HCT116 (cell line): Measurements from ENCODE around the gene RPL7L1. TPM values are rescaled to one million over a fixed set of nuclear protein-coding genes. Genes with fewer than 3 reads are reported as not detected.

ENCODE experiments used
- ATAC-seq: fragments of 200-7000 bp; cut with Tn5 transposase; 2 replicates; pipeline ENCODE4 v1.9.1; 2020; ENCODE audit warnings: mild to moderate bottlenecking, moderate library complexity
- BruUV-seq: library from RNA; stranded (reverse); fragments of 400-500 nt; replicated peaks from 2 replicates; lab custom pipeline; 2021; lab: Mats Ljungman, UMichigan
- CTCF ChIA-PET: fragments of 300-600 bp; sonication (Branson Sonifier 250); formaldehyde crosslinking; loops from one replicate; lab custom pipeline; 2021; ENCODE audit warnings: antibody characterized with exemption; lab: Charles Lee
- POLR2A ChIA-PET: fragments of 300-600, 350-600 bp; sonication (Branson Sonifier 250); formaldehyde crosslinking; loops from one replicate; lab custom pipeline; 2021; ENCODE audit warnings: antibody characterized with exemption; lab: Charles Lee
- RAD21 ChIA-PET, 2 experiments: fragments of 300-600 bp; sonication (Branson Sonifier 250); formaldehyde crosslinking; loops; one replicate each; lab custom pipeline; 2023; ENCODE audit warnings: low total read pairs in 2 of 2; ENCODE audit not compliant: uncharacterized antibody in 2 of 2, unreplicated experiment in 2 of 2, low non-redundant PET in 1 of 2; lab: Charles Lee
- DNase-seq: peaks from one replicate; pipeline ENCODE4 v3.0.0-alpha.2; 2010; ENCODE audit warnings: low read depth, low spot score
- H2AFZ ChIP-seq: fragments of 200-600 bp; shearing (Covaris generic), sonication (generic); 2 replicates; pipeline ENCODE4 v1.6.1; 2017; ENCODE audit warnings: low read depth, mixed run types, mixed read lengths, antibody characterized with exemption, low read length; ENCODE audit not compliant: poor library complexity, severe bottlenecking
- H3K27ac ChIP-seq: 2 replicates; pipeline ENCODE4 v1.5.1; 2012; ENCODE audit warnings: low read depth, low read length
- H3K27me3 ChIP-seq: fragments of 200-600 bp; sonication (generic); 2 replicates; pipeline ENCODE4 v1.6.1; 2016; ENCODE audit warnings: mixed run types, low read length, mixed read lengths; ENCODE audit not compliant: insufficient read depth
- H3K36me3 ChIP-seq, 2 experiments: fragments of 200-500 bp in 1 of 2; fragments of 200-600 bp in 1 of 2; sonication (Bioruptor generic) in 1 of 2; sonication (generic) in 1 of 2; 2 replicates each; pipeline versions ENCODE4 v1.5.1 to v1.6.1; 2014 to 2016; ENCODE audit warnings: low read length in 2 of 2, inconsistent platforms in 1 of 2, mixed read lengths in 1 of 2, mixed run types in 1 of 2; ENCODE audit not compliant: insufficient read depth in 2 of 2, control insufficient read depth in 1 of 2
- H3K4me1 ChIP-seq, 2 experiments: fragments of 200-600 bp in 1 of 2; sonication (generic) in 1 of 2; 2 replicates each; pipeline versions ENCODE4 v1.5.1 to v1.6.1; 2012 to 2017; ENCODE audit warnings: low read length in 2 of 2, inconsistent platforms in 1 of 2, mild to moderate bottlenecking in 1 of 2, mixed read lengths in 1 of 2, mixed run types in 1 of 2, moderate library complexity in 1 of 2; ENCODE audit not compliant: insufficient read depth in 2 of 2, control insufficient read depth in 1 of 2
- H3K4me2 ChIP-seq: fragments of 200-600 bp; sonication (generic); 2 replicates; pipeline ENCODE4 v1.6.1; 2017; ENCODE audit warnings: mixed run types, low read length, mixed read lengths
- H3K4me3 ChIP-seq, 2 experiments: fragments of 200-600 bp in 1 of 2; sonication (generic) in 1 of 2; replicated peaks in 1 of 2; 2 replicates each; pipeline ENCODE4 v1.5.1; 2011 to 2016; ENCODE audit warnings: low read length in 2 of 2, control low read depth in 1 of 2, low read depth in 1 of 2, mild to moderate bottlenecking in 1 of 2, mixed read lengths in 1 of 2, mixed run types in 1 of 2
- H3K79me2 ChIP-seq: fragments of 200-600 bp; sonication (generic); 2 replicates; pipeline ENCODE4 v1.6.1; 2017; ENCODE audit warnings: mild to moderate bottlenecking, mixed run types, low read length, moderate library complexity, mixed read lengths; ENCODE audit not compliant: insufficient read depth
- H3K9ac ChIP-seq: fragments of 200-600 bp; sonication (generic); 2 replicates; pipeline ENCODE4 v1.6.1; 2016; ENCODE audit warnings: low read length, mixed read lengths
- H3K9me2 ChIP-seq: fragments of 200-600 bp; sonication (generic), shearing (Covaris generic); 2 replicates; pipeline ENCODE4 v1.6.1; 2017; ENCODE audit warnings: mixed run types, mild to moderate bottlenecking, moderate library complexity; ENCODE audit not compliant: insufficient read depth
- H3K9me3 ChIP-seq, 2 experiments: fragments of 200-500 bp in 1 of 2; fragments of 200-600 bp in 1 of 2; sonication (Bioruptor generic) in 1 of 2; sonication (generic) in 1 of 2; 2 replicates each; pipeline ENCODE4 v1.6.1; 2014 to 2017; ENCODE audit warnings: low read length in 2 of 2, mixed read lengths in 2 of 2, inconsistent platforms in 1 of 2, low read depth in 1 of 2, mild to moderate bottlenecking in 1 of 2, mixed run types in 1 of 2, moderate library complexity in 1 of 2; ENCODE audit not compliant: control insufficient read depth in 1 of 2, insufficient read depth in 1 of 2
- H4K20me1 ChIP-seq: fragments of 200-600 bp; sonication (generic), shearing (Covaris generic); 2 replicates; pipeline ENCODE4 v1.6.1; 2017; ENCODE audit warnings: mixed run types, mild to moderate bottlenecking, moderate library complexity; ENCODE audit not compliant: insufficient read depth
- CEBPB ChIP-seq: IDR thresholded peaks from 2 replicates; pipeline ENCODE4 v1.6.1; 2012; ENCODE audit warnings: low read depth
- EGR1 ChIP-seq: IDR thresholded peaks from 2 replicates; pipeline ENCODE4 v1.6.1; 2012; ENCODE audit warnings: low read depth
- EZH2 ChIP-seq: fragments of 200-600 bp; sonication (generic); IDR thresholded peaks from 2 replicates; pipeline ENCODE4 v1.6.1; 2017; ENCODE audit warnings: antibody characterized with exemption, mixed run types
- EZH2phosphoT487 ChIP-seq: fragments of 200-600 bp; IDR thresholded peaks from 2 replicates; pipeline ENCODE4 v1.6.1; 2018; ENCODE audit warnings: antibody characterized with exemption, borderline replicate concordance
- JUND ChIP-seq: IDR thresholded peaks from 2 replicates; pipeline ENCODE4 v1.6.1; 2012
- POLR2A ChIP-seq: IDR thresholded peaks from 2 replicates; pipeline ENCODE4 v1.7.0; 2011; ENCODE audit warnings: borderline replicate concordance; ENCODE audit not compliant: insufficient read depth, insufficient read length; ENCODE audit errors: extremely low read depth
- POLR2AphosphoS5 ChIP-seq: IDR thresholded peaks from 2 replicates; pipeline ENCODE4 v1.6.1; 2011; ENCODE audit warnings: mild to moderate bottlenecking, low read depth, low read length, moderate library complexity
- RAD21 ChIP-seq: IDR thresholded peaks from 2 replicates; pipeline ENCODE4 v1.6.1; 2012; ENCODE audit warnings: low read depth, mild to moderate bottlenecking
- SIN3A ChIP-seq: IDR thresholded peaks from 2 replicates; pipeline ENCODE4 v1.6.1; 2012; ENCODE audit warnings: low read depth
- SRF ChIP-seq: IDR thresholded peaks from 2 replicates; pipeline ENCODE4 v1.6.1; 2012; ENCODE audit warnings: low read depth
- ZFX ChIP-seq: fragments of 450-650 bp; IDR thresholded peaks from 2 replicates; pipeline ENCODE4 v1.6.1; 2017
- intact Hi-C: fragments of 100-400 bp; cut with micrococcal nuclease; formaldehyde crosslinking; loops from 2 replicates; pipeline ENCODE4 v1.10.0; 2022
- total RNA-seq: library from RNA; stranded (reverse); gene quantifications from one replicate; pipeline ENCODE4 v1.2.1, GENCODE V29; 2021; ENCODE audit not compliant: unreplicated experiment
- TF ChIP-seq, protein P1 (sequence below): IDR thresholded peaks from 2 replicates; pipeline ENCODE4 v1.6.1; 2012
- TF ChIP-seq, protein P2 (sequence below): IDR thresholded peaks from 2 replicates; pipeline ENCODE4 v1.6.1; 2011; ENCODE audit warnings: mild to moderate bottlenecking, low read length, moderate library complexity; ENCODE audit not compliant: insufficient replicate concordance; ENCODE audit errors: extremely low read depth
- TF ChIP-seq, protein P3 (sequence below), 3 experiments: fragments of 200-600 bp in 1 of 3; sonication (generic) in 1 of 3; IDR thresholded peaks in 2 of 3; conservative IDR thresholded peaks in 1 of 3; 2 replicates each; pipeline ENCODE4 v1.5.1; 2012 to 2017; ENCODE audit warnings: low read depth in 2 of 3, low read length in 2 of 3, antibody characterized with exemption in 1 of 3, borderline replicate concordance in 1 of 3, control low read depth in 1 of 3, mild to moderate bottlenecking in 1 of 3, mixed read lengths in 1 of 3, mixed run types in 1 of 3, moderate library complexity in 1 of 3; ENCODE audit not compliant: insufficient read depth in 1 of 3
- TF ChIP-seq, protein P4 (sequence below): IDR thresholded peaks from 2 replicates; pipeline ENCODE4 v1.6.1; 2012; ENCODE audit warnings: low read depth

RPL7L1 gene
- total RNA-seq, 1 experiment from 2014 or later: 125 TPM

DNA sequence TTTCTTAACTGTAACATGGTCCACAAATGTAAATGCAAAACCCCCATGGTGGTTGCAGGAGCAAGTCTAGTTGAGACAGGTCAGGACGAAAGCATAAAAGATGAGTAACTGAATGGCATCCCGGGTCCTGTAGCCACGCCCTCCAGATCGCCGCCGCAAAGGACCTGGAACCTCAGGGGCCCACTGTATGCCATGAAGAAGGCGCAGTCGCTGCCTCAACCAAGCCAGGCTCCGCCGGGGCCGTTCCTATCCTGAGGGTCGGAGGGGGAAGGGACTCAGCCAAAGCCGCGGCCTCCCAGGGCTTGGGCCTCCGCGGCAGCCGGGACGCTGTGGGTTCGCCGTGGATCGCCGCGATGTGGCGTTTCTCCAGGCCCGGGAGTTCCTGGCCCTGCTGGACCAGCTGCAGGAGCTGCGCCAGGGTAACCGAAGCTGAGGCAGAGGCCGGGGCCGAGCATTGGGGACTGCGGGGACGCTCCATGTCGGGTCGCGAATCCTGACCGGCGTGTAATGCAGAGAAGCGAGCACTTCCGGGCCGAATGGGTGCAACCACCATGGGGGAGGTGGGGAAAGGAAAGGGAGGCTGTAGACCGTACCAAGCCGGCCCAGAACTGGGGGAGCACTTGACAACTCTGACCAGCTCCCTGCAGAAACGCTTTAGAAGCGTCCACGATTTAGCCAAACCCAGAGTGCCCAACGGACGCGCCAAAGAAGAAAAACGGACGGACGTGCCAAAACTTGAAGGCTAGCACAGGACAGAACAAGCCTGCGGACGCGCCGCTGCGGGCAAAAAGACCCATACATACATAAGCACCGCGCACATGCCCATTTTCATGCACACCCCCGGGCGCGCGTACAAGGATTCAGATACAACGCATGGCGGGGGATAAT is 11.1 kb downstream of the RPL7L1 start (continued):
- TF ChIP-seq, protein P1, sequence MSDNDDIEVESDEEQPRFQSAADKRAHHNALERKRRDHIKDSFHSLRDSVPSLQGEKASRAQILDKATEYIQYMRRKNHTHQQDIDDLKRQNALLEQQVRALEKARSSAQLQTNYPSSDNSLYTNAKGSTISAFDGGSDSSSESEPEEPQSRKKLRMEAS: peak; percentile 87
- TF ChIP-seq, protein P2, sequence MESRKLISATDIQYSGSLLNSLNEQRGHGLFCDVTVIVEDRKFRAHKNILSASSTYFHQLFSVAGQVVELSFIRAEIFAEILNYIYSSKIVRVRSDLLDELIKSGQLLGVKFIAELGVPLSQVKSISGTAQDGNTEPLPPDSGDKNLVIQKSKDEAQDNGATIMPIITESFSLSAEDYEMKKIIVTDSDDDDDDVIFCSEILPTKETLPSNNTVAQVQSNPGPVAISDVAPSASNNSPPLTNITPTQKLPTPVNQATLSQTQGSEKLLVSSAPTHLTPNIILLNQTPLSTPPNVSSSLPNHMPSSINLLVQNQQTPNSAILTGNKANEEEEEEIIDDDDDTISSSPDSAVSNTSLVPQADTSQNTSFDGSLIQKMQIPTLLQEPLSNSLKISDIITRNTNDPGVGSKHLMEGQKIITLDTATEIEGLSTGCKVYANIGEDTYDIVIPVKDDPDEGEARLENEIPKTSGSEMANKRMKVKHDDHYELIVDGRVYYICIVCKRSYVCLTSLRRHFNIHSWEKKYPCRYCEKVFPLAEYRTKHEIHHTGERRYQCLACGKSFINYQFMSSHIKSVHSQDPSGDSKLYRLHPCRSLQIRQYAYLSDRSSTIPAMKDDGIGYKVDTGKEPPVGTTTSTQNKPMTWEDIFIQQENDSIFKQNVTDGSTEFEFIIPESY: no peak
- TF ChIP-seq SIN3A: peak; percentile 88

DNA sequence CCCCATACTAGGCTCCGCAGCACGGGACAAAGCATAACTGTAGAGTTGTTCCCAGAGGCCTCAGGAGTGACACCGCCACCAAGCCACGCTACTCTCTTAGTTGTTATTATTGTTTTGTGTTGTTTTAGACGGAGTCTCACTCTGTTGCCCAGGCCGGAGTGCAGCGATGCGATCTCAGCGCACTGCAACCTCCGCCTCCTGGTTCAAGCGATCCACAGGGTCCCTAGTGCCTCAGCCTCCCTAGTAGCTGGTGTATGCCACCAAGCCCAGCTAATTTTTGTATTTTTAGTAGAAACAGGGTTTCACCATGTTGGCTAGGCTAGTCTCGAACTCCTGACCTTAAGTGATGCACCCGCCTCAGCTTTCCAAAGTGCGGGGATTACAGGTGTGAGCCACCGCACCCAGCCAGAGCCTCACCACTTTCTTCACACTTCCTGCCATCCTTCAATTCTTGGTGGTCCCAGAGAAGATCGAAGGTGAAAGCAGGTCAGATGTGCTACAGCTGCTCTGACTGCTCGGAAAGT is 11.8 kb downstream of the RPL7L1 start:
- H3K27ac ChIP-seq: peak overlapping the region; percentile 98
- no peak for ATAC-seq
- no peak for TF ChIP-seq RAD21
- TF ChIP-seq, protein P3, sequence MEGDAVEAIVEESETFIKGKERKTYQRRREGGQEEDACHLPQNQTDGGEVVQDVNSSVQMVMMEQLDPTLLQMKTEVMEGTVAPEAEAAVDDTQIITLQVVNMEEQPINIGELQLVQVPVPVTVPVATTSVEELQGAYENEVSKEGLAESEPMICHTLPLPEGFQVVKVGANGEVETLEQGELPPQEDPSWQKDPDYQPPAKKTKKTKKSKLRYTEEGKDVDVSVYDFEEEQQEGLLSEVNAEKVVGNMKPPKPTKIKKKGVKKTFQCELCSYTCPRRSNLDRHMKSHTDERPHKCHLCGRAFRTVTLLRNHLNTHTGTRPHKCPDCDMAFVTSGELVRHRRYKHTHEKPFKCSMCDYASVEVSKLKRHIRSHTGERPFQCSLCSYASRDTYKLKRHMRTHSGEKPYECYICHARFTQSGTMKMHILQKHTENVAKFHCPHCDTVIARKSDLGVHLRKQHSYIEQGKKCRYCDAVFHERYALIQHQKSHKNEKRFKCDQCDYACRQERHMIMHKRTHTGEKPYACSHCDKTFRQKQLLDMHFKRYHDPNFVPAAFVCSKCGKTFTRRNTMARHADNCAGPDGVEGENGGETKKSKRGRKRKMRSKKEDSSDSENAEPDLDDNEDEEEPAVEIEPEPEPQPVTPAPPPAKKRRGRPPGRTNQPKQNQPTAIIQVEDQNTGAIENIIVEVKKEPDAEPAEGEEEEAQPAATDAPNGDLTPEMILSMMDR (IDR thresholded peaks at IDR 0.05 in 2 of 3, conservative IDR thresholded peaks at IDR 0.05 in 1 of 3; ENCODE audit: borderline replicate concordance in 1 of 3, insufficient read depth in 1 of 3, low read depth in 2 of 3, low read length in 2 of 3): no peak
- TF ChIP-seq, protein P4, sequence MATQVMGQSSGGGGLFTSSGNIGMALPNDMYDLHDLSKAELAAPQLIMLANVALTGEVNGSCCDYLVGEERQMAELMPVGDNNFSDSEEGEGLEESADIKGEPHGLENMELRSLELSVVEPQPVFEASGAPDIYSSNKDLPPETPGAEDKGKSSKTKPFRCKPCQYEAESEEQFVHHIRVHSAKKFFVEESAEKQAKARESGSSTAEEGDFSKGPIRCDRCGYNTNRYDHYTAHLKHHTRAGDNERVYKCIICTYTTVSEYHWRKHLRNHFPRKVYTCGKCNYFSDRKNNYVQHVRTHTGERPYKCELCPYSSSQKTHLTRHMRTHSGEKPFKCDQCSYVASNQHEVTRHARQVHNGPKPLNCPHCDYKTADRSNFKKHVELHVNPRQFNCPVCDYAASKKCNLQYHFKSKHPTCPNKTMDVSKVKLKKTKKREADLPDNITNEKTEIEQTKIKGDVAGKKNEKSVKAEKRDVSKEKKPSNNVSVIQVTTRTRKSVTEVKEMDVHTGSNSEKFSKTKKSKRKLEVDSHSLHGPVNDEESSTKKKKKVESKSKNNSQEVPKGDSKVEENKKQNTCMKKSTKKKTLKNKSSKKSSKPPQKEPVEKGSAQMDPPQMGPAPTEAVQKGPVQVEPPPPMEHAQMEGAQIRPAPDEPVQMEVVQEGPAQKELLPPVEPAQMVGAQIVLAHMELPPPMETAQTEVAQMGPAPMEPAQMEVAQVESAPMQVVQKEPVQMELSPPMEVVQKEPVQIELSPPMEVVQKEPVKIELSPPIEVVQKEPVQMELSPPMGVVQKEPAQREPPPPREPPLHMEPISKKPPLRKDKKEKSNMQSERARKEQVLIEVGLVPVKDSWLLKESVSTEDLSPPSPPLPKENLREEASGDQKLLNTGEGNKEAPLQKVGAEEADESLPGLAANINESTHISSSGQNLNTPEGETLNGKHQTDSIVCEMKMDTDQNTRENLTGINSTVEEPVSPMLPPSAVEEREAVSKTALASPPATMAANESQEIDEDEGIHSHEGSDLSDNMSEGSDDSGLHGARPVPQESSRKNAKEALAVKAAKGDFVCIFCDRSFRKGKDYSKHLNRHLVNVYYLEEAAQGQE: no peak
- no peak for TF ChIP-seq CEBPB
- no peak for TF ChIP-seq EZH2
- no peak for TF ChIP-seq EZH2phosphoT487
- TF ChIP-seq, protein P1: no peak
- no peak for TF ChIP-seq JUND
- TF ChIP-seq POLR2A: no peak
- no peak for TF ChIP-seq POLR2AphosphoS5
- no peak for TF ChIP-seq SRF
- no peak for TF ChIP-seq EGR1
- TF ChIP-seq ZFX: no peak

More for the DNA sequence above, 11.8 kb downstream of the RPL7L1 start:
- H3K27me3 ChIP-seq: no peaks in the 10 kb centered on the region
- H3K4me1 ChIP-seq: peaks cover 3 to 18% of the 10 kb centered on the region in 2 experiments; a peak in 3 of 4 replicates
- peaks cover 2% of the 10 kb centered on the region for H4K20me1 ChIP-seq
- peak overlapping the region; percentile 92 for H3K9ac ChIP-seq
- peak overlapping the region; percentile 63 for H2AFZ ChIP-seq
- intact Hi-C loops: loop anchor here (5.0 kb wide), 1 partner anchor 144 kb away; the partner anchor contains the start of gene TBCC
- peak overlapping the region; percentile 87 for H3K4me2 ChIP-seq
- CTCF ChIA-PET: interaction anchor here (1.0 kb wide), 1 partner anchor 230 kb away, joined by 3 read pairs; no protein-coding TSS in a partner anchor
- no peaks in the 10 kb centered on the region for H3K36me3 ChIP-seq
- RAD21 ChIA-PET: no interaction called here
- peaks cover 3% of the 10 kb centered on the region; the same call in 1 of the 2 replicates for H3K79me2 ChIP-seq
- POLR2A ChIA-PET: interaction anchor here (1.6 to 1.8 kb wide), 2 partner anchors 10 to 12 kb away, joined by 5 to 10 read pairs; partner anchors contain the start of gene RPL7L1
- DNase-seq: no peak
- peak overlapping the region; percentile 87 to 93 for H3K4me3 ChIP-seq
- no peaks in the 10 kb centered on the region for H3K9me3 ChIP-seq
- BruUV-seq: no TSS peak
- H3K9me2 ChIP-seq: no peaks in the 10 kb centered on the region
